ENCODE results near the gene SEC63. TPM values are rescaled to one million over a fixed set of nuclear protein-coding genes. Genes with fewer than 3 reads are reported as not detected.
A peak's percentile ranks its signal among the peaks of the same experiment; 100 is the strongest.
"Not testable (repeated sequence)": the region's sequence is repeated elsewhere in the genome, so short reads cannot be mapped to it uniquely, and the experiment has no call there.

SEC63 gene
- total and polyA plus RNA-seq, 12 donors, result 23.8 to 190 (median 64.1) TPM

DNA sequence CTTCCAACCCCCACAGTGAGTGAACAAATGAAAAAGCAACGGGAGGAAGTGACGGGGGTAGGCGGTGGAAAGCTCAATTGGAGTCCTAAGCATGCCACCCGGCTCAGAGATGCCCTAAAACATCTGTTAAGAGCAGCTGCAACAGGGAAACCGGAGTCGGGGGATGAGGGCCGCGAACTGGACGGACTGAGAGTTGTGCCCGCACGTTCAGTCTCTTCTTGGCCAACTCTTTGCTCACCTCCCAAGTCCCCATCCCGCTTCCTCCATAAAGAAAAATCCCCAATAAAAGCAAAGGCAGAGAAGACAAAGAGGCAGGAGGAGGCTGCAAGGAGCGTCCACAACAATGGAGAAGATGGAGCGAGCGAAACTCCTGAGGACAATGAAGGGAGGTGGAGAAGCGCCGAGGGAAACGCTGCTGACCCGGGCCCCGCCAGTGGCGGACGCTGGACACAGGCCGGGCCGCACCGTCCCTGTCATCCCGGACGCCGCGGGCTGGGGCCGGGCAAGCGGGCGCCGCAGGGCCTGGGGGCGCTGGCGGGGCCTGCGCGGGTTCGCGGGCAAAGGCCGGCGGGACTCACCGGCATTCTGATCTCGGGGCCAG lies 600 bp downstream of the SEC63 start:
- intact Hi-C loops (cut with DNase I), result no loop called here
- Histone ChIP-seq H3K27ac (peak overlapping the region; percentile 89 to 99 (median 95)), H3K27me3 (no peaks in the 10 kb centered on the region), H3K4me3 (peak overlapping the region; percentile 57 to 91 (median 78)), H3K4me1 (replicated peaks in 1 of 2) (peaks cover 14 to 41% of the 10 kb centered on the region in 2 donors), H3K36me3 (replicated peaks in 1 of 2) (no peaks in the 10 kb centered on the region), H3K9me3 (replicated peaks in 1 of 3) (no peaks in the 10 kb centered on the region)
- 0 to 2% (median 1%) methylated on average over 28 to 43 of the region's 43 CpGs for WGBS, 4 donors
- peak; percentile 57 to 79 (median 67) for DNase-seq
- TF ChIP-seq, protein P1, sequence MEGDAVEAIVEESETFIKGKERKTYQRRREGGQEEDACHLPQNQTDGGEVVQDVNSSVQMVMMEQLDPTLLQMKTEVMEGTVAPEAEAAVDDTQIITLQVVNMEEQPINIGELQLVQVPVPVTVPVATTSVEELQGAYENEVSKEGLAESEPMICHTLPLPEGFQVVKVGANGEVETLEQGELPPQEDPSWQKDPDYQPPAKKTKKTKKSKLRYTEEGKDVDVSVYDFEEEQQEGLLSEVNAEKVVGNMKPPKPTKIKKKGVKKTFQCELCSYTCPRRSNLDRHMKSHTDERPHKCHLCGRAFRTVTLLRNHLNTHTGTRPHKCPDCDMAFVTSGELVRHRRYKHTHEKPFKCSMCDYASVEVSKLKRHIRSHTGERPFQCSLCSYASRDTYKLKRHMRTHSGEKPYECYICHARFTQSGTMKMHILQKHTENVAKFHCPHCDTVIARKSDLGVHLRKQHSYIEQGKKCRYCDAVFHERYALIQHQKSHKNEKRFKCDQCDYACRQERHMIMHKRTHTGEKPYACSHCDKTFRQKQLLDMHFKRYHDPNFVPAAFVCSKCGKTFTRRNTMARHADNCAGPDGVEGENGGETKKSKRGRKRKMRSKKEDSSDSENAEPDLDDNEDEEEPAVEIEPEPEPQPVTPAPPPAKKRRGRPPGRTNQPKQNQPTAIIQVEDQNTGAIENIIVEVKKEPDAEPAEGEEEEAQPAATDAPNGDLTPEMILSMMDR (IDR thresholded peaks at IDR 0.05), result no peak
- TF ChIP-seq POLR2A (IDR thresholded peaks at IDR 0.05), result peak; percentile 17 to 27

DNA sequence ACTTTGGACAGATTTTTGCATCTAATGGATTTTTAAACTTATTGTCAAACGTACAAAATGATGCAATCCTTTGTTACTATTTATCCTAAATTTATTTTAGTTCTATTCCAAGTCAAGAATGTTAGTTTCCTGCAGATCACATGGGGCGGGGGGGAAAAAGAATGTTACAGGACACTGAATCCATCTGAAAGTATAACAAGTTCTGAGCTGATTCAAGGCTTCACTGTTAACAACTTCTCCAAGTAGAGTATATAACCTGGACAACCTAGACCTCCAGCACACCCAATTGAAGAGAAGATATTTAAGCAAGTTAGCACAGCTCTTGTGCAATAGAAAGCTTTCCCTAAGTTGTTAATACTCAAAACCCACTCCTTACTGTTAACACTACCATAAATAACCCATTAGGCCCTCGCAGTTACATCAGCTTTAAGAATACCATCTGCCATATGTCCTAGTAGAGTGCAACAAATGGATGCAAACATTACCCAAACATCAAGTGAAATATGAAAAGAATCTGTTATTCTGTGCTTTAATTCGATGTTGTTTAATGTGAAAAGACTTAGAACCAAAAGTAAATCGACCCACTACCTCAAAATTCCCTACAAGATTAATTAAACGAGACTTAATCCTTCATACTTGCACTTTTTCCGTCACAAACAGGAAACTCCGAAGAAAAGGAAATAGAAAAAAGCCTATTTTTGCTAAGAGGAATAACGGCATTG lies 1.3 kb downstream of the SEC63 start:
- intact Hi-C loops (cut with DNase I), result no loop called here
- Histone ChIP-seq H3K36me3 (replicated peaks in 1 of 2) (no peaks in the 10 kb centered on the region), H3K4me1 (replicated peaks in 1 of 2) (peaks cover 14 to 48% of the 10 kb centered on the region in 2 donors), H3K4me3 (peak overlapping the region; percentile 57 to 91 (median 78)), H3K27ac (peak overlapping the region; percentile 89 to 99 (median 95)), H3K9me3 (replicated peaks in 1 of 3) (no peaks in the 10 kb centered on the region), H3K27me3 (no peaks in the 10 kb centered on the region)
- WGBS, 4 donors, result 1 to 4% (median 2%) methylated on average over 9 of the region's 9 CpGs
- DNase-seq, result no peak
- no peak for TF ChIP-seq POLR2A (IDR thresholded peaks at IDR 0.05)
- TF ChIP-seq, protein P1 (IDR thresholded peaks at IDR 0.05), result no peak

DNA sequence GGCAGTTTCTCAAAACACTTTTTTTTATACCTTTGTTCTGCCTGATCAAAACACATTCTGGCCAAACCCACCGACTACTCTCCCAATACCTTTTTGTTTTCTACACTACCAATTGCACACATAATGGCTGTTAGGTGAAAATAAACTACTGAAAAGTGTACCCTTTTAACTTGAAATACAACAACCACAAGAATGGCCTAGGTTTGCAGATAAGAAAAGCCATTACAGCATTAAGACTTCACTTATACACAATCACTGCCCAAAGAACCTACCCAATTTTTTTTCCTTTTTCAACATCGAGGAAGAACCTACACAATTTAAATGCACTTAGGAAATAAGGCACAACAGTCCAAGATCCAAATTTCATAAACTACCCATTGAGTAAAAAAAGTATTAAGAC lies 1.8 kb downstream of the SEC63 start:
- no peaks in the 10 kb centered on the region for H3K9me3 ChIP-seq (replicated peaks in 1 of 3)
- 27 to 41% (median 33%) methylated on average over 2 of the region's 2 CpGs for WGBS, 4 donors
- TF ChIP-seq POLR2A (IDR thresholded peaks at IDR 0.05), result no peak
- TF ChIP-seq, protein P1 (IDR thresholded peaks at IDR 0.05), result no peak
- no peaks in the 10 kb centered on the region for H3K27me3 ChIP-seq
- peak overlapping the region in 2 of 4 donors; percentile 90 to 91 for H3K4me3 ChIP-seq
- H3K36me3 ChIP-seq (replicated peaks in 1 of 2), result no peaks in the 10 kb centered on the region
- intact Hi-C loops (cut with DNase I), result no loop called here
- no peak for DNase-seq
- peak overlapping the region in 1 of 5 donors; percentile 94 for H3K27ac ChIP-seq
- peaks cover 14 to 52% of the 10 kb centered on the region in 2 donors for H3K4me1 ChIP-seq (replicated peaks in 1 of 2)

DNA sequence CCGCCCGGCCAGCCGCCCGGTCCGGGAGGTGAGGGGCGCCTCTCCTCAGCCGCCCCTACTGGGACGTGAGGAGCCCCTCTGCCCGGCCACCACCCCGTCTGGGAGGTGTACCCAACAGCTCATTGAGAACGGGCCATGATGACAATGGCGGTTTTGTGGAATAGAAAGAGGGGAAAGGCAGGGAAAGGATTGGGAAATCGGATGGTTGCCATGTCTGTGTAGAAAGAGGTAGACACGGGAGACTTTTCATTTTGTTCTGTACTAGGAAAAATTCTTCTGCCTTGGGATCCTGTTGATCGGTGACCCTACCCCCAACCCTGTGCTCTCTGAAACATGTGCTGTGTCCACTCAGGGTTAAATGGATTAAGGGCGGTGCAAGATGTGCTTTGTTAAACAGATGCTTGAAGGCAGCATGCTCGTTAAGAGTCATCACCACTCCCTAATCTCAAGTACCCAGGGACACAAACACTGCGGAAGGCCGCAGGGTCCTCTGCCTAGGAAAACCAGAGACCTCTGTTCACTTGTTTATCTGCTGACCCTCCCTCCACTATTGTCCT lies 4.1 kb downstream of the SEC63 start:
- H3K4me1 ChIP-seq (replicated peaks in 1 of 2), result peaks cover 21 to 65% of the 10 kb centered on the region in 2 donors
- H3K27me3 ChIP-seq; DNase-seq; H3K4me3 ChIP-seq; H3K36me3 ChIP-seq (replicated peaks in 1 of 2); H3K9me3 ChIP-seq (replicated peaks in 1 of 3); H3K27ac ChIP-seq; intact Hi-C loops (cut with DNase I): not testable (repeated sequence)
- 76 to 82% (median 80%) methylated on average over 11 to 17 of the region's 19 CpGs for WGBS, 4 donors

Data from adrenal gland (tissue), 12 donors.